H1 (cell line): ENCODE results near the gene TOR1B. TPM values are rescaled to one million over a fixed set of nuclear protein-coding genes. Genes with fewer than 3 reads are reported as not detected.

Source experiments
- CBX8 ChIP-seq: fragments of 300-800, 300-1000 bp; sonication (generic); IDR thresholded peaks from 2 replicates; pipeline ENCODE4 v1.7.1; 2016; ENCODE audit warnings: low read depth, low read length, borderline replicate concordance
- CHD1 ChIP-seq: IDR thresholded peaks from 2 replicates; pipeline ENCODE4 v1.6.1; 2012; ENCODE audit warnings: low read depth, low read length, improper control_type of control experiment
- HDAC2 ChIP-seq, 2 experiments: fragments of 300-600 bp in 1 of 2; sonication (generic) in 1 of 2; IDR thresholded peaks; 2 replicates each; pipeline ENCODE4 v1.6.1; 2011 to 2012; ENCODE audit warnings: low read depth in 2 of 2, low read length in 2 of 2, mild to moderate bottlenecking in 2 of 2, moderate library complexity in 2 of 2, borderline replicate concordance in 1 of 2, inconsistent platforms in 1 of 2
- HDAC6 ChIP-seq: IDR thresholded peaks from one replicate; pipeline ENCODE4 v1.7.1; 2012; ENCODE audit warnings: low read depth, mild to moderate bottlenecking, inconsistent platforms, low read length, moderate library complexity
- KDM4A ChIP-seq: IDR thresholded peaks from one replicate; pipeline ENCODE4 v1.7.1; 2012; ENCODE audit warnings: low read depth, mild to moderate bottlenecking, moderate library complexity, low read length, inconsistent platforms; ENCODE audit not compliant: severe bottlenecking
- KDM5A ChIP-seq: fragments of 200-600 bp; IDR thresholded peaks from 2 replicates; pipeline ENCODE4 v1.7.1; 2012; ENCODE audit warnings: mild to moderate bottlenecking, low read length, inconsistent platforms, mixed read lengths
- NANOG ChIP-seq: IDR thresholded peaks from 2 replicates; pipeline ENCODE4 v1.6.1; 2011; ENCODE audit warnings: low read length, low read depth, mild to moderate bottlenecking, inconsistent platforms; ENCODE audit not compliant: insufficient read depth, poor library complexity, severe bottlenecking
- TAF1 ChIP-seq: IDR thresholded peaks from 2 replicates; pipeline ENCODE4 v1.6.1; 2011; ENCODE audit warnings: mild to moderate bottlenecking, low read depth, low read length
- TBP ChIP-seq: IDR thresholded peaks from 2 replicates; pipeline ENCODE4 v1.6.1; 2011; ENCODE audit warnings: low read depth, low read length, improper control_type of control experiment
- polyA plus RNA-seq, 7 experiments: library from polyadenylated mRNA; depleted of rRNA in 3 of 7; stranded (reverse) in 5 of 7; unstranded in 2 of 7; fragments of >200 nt in 5 of 7; fragments of 200-250 nt in 2 of 7; gene quantifications; 1 replicate in 5 of 7; 2 replicates in 1 of 7; 4 replicates in 1 of 7; pipeline versions ENCODE4 v1.2.1 to v1.2.3, GENCODE V29; 2011 to 2013; ENCODE audit warnings: missing spikeins in 2 of 7, mixed read lengths in 2 of 7
- total RNA-seq: library from RNA; stranded (reverse); fragmentation: NEBNext Ultra II Directional; extraction: Animal tissue kit (Norgen Biotek cat#: 25700); gene quantifications from 2 replicates; pipeline ENCODE4 v1.2.1, GENCODE V29; 2021

The TOR1B gene
- total and polyA plus RNA-seq, 2 of the 8 experiments (the other 6 are each of a cell fraction or from before 2014, with no cell fraction given), result 11.4 to 17.4 TPM

DNA sequence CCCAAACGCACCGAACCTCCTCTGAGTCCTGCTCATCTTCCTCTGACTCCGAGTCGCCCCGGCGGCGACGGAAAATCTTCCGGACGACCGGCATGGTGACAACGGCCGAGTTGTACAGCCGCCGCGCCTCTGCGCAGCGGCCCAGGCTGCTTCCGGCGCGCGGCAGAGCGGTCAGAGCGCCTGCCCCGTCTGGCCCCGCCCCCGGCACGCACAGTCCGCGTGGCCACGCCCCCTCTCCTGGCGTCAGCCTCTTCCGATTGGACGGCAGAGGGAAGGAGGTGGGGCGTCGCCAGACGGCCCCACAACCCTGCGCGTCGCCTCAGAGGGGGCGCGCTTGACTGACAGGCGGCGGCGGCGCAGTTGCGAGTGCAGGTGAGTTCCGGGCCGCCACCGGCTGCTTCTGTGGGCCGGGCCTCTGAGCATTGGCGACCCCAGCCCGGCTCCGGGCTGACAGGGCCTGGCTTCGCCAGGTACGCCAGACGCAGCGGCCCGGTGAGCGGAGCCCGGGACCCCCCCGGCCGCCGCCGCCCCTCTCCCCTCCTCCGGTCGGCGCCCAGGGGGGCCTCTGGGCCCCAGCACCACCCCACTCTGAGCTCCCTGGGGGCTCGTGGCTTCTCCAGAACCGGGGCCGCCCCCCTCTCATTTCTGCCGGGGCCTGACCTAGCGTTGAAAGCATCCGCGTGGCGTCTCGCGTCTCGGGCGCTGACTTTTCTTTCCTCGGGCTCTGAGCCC lies 32.3 kb downstream of the TOR1B start, which contains the start of the genes C9orf78 and USP20 (continued):
- TF ChIP-seq CHD1 (no peak), HDAC2 (IDR thresholded peaks at IDR 0.05; ENCODE audit: borderline replicate concordance in 1 of 2, low read depth in 2 of 2, low read length in 2 of 2) (peak in 1 of 2 experiments; percentile 74; a peak in 1 of 4 replicates), CBX8 (no peak), NANOG (no peak), TBP (peak; percentile 55; the same call in 1 of the 2 replicates), HDAC6 (no peak), KDM5A (peak; percentile 90), KDM4A (peak; percentile 94), TAF1 (peak; percentile 87)
- TF ChIP-seq, all 59 proteins: peak for 20
